T-cell (primary cell): ENCODE measurements around the gene GFY. TPM values are rescaled to one million over a fixed set of nuclear protein-coding genes. Genes with fewer than 3 reads are reported as not detected.

ENCODE experiments used
- ATAC-seq, 4 experiments: fragments of 200-7000 bp in 3 of 4; fragments of 150-1000 bp in 1 of 4; cut with Tn5 transposase; replicated peaks in 1 of 4; 1 replicate in 3 of 4; 2 replicates in 1 of 4; pipeline ENCODE4 v1.10.0; 2021; ENCODE audit warnings: moderate library complexity in 3 of 4, mild to moderate bottlenecking in 2 of 4, moderate number of reproducible peaks in 1 of 4
- CTCF ChIA-PET, 2 donors: fragments of 300-600 bp; sonication (Branson Sonifier 250); formaldehyde crosslinking; loops; one replicate each; lab custom pipeline; 2022; ENCODE audit warnings: antibody characterized with exemption in 2 of 2; lab: Charles Lee
- POLR2A ChIA-PET, 2 donors: fragments of 300-600 bp; sonication (Branson Sonifier 250); formaldehyde crosslinking; loops; one replicate each; lab custom pipeline; 2022; ENCODE audit warnings: antibody characterized with exemption in 2 of 2; lab: Charles Lee
- DNase-seq, 35 experiments: peaks; one replicate each; pipeline versions ENCODE4 v3.0.0 to v3.0.0-alpha.2; 2013 to 2023
- H3K27ac ChIP-seq: one replicate; pipeline ENCODE4 v1.5.1; 2013; ENCODE audit warnings: low read length
- H3K27me3 ChIP-seq, 2 experiments: replicated peaks in 1 of 2; 1 replicate in 1 of 2; 2 replicates in 1 of 2; pipeline versions ENCODE4 v1.6.1 to v1.7.0; 2013; ENCODE audit warnings: low read length in 1 of 2, mixed read lengths in 1 of 2; ENCODE audit not compliant: control insufficient read depth in 2 of 2, insufficient read depth in 2 of 2; ENCODE audit errors: extremely low read depth in 1 of 2
- H3K36me3 ChIP-seq, 2 donors: 1 replicate in 1 of 2; 2 replicates in 1 of 2; pipeline versions ENCODE4 v1.6.1 to v1.7.0; 2013; ENCODE audit warnings: low read length in 1 of 2; ENCODE audit not compliant: control insufficient read depth in 2 of 2, insufficient read depth in 1 of 2; ENCODE audit errors: extremely low read depth in 1 of 2
- H3K4me1 ChIP-seq, 2 experiments: 1 replicate in 1 of 2; 2 replicates in 1 of 2; pipeline versions ENCODE4 v1.6.1 to v1.7.0; 2013; ENCODE audit warnings: low read length in 2 of 2, mixed read lengths in 1 of 2; ENCODE audit not compliant: insufficient read depth in 2 of 2, control insufficient read depth in 1 of 2; ENCODE audit errors: extremely low read depth in 1 of 2
- H3K4me3 ChIP-seq, 2 donors: 1 replicate in 1 of 2; 2 replicates in 1 of 2; pipeline versions ENCODE4 v1.5.1 to v1.7.0; 2013; ENCODE audit warnings: mild to moderate bottlenecking in 2 of 2, low read length in 1 of 2, moderate library complexity in 1 of 2; ENCODE audit not compliant: control insufficient read depth in 1 of 2; ENCODE audit errors: extremely low read depth in 1 of 2
- H3K9me3 ChIP-seq: 2 replicates; pipeline ENCODE4 v1.7.0; 2013
- H3K27ac Mint-ChIP-seq, 2 donors: one replicate each; pipeline ENCODE4 v1.8.0; 2020 to 2021; ENCODE audit warnings: mild to moderate bottlenecking in 2 of 2, mixed read lengths in 2 of 2
- H3K27me3 Mint-ChIP-seq, 2 donors: one replicate each; pipeline ENCODE4 v1.8.0; 2021 to 2022; ENCODE audit warnings: mixed read lengths in 2 of 2
- H3K36me3 Mint-ChIP-seq: one replicate; pipeline ENCODE4 v1.8.0; 2021; ENCODE audit warnings: mixed read lengths
- H3K4me1 Mint-ChIP-seq, 3 donors: one replicate each; pipeline ENCODE4 v1.8.0; 2020 to 2022; ENCODE audit warnings: mixed read lengths in 3 of 3, mild to moderate bottlenecking in 1 of 3
- H3K4me3 Mint-ChIP-seq, 3 donors: one replicate each; pipeline ENCODE4 v1.8.0; 2020 to 2022; ENCODE audit warnings: mild to moderate bottlenecking in 3 of 3, mixed read lengths in 3 of 3, moderate library complexity in 3 of 3
- H3K9me3 Mint-ChIP-seq, 3 donors: one replicate each; pipeline ENCODE4 v1.8.0; 2020 to 2022; ENCODE audit warnings: mixed read lengths in 3 of 3
- WGBS: methylation state at CpG from one replicate; pipeline ENCODE4 v1.1.5; 2013; ENCODE audit warnings: missing lambda C conversion rate; ENCODE audit not compliant: insufficient coverage; 5-methylcytosine and 5-hydroxymethylcytosine counted together
- total RNA-seq, 35 experiments: library from RNA in 6 of 35; stranded (reverse) in 6 of 35; fragments of 120-200 nt in 1 of 35; gene quantifications; one replicate each; pipeline versions ENCODE4 v1.2.1 to v1.2.4 and lab custom pipeline; 2013 to 2026

Gene GFY
- total RNA-seq, 5 donors from 2014 or later (not counting 1 experiment from before 2014, with no cell fraction given) = 0.16 TPM; not detected in 4

- peaks cover 6 to 76% of the 10 kb centered on the region in 2 experiments for H3K27me3 ChIP-seq
- 43% methylated on average over 1 of the region's 5 CpGs for WGBS
- ChIA-PET POLR2A (no interaction called here), CTCF (no interaction called here)
- H3K9me3 ChIP-seq = no peaks in the 10 kb centered on the region
- H3K27ac Mint-ChIP-seq = peak overlapping the region in 1 of 2 donors; percentile 63
- H3K4me3 Mint-ChIP-seq = no peak overlapping the region
- DNase-seq = no peak
- no peaks in the 10 kb centered on the region for H3K9me3 Mint-ChIP-seq
- no peak overlapping the region for H3K27ac ChIP-seq
- peaks cover 8 to 27% of the 10 kb centered on the region in 2 experiments for H3K4me1 ChIP-seq
- H3K4me1 Mint-ChIP-seq = peaks cover 24 to 32% (median 31%) of the 10 kb centered on the region in 3 donors
- H3K36me3 ChIP-seq = no peaks in the 10 kb centered on the region
- H3K27me3 Mint-ChIP-seq = peaks cover 51 to 60% of the 10 kb centered on the region in 2 donors
- no peaks in the 10 kb centered on the region for H3K36me3 Mint-ChIP-seq
- no peak overlapping the region for H3K4me3 ChIP-seq
- ATAC-seq = no peak
Measured at GRCh38 chr19:49418511-49418910, 6.7 kb upstream of the GFY start.

- H3K9me3 ChIP-seq = no peaks in the 10 kb centered on the region
- WGBS = 69% methylated on average over 2 of the region's 2 CpGs
- ChIA-PET CTCF (no interaction called here), POLR2A (no interaction called here)
- Mint-ChIP-seq H3K9me3 (no peaks in the 10 kb centered on the region), H3K4me1 (peaks cover 30 to 38% (median 38%) of the 10 kb centered on the region in 3 donors), H3K27me3 (peaks cover 57 to 66% of the 10 kb centered on the region in 2 donors), H3K4me3 (no peak overlapping the region), H3K27ac (no peak overlapping the region), H3K36me3 (no peaks in the 10 kb centered on the region)
- no peak overlapping the region for H3K4me3 ChIP-seq
- peaks cover 13 to 34% of the 10 kb centered on the region in 2 experiments for H3K4me1 ChIP-seq
- peaks cover 6 to 78% of the 10 kb centered on the region in 2 experiments for H3K27me3 ChIP-seq
- no peak for DNase-seq
- H3K27ac ChIP-seq = no peak overlapping the region
- no peak for ATAC-seq
- H3K36me3 ChIP-seq = no peaks in the 10 kb centered on the region
Measured at GRCh38 chr19:49419173-49419572, 6.0 kb upstream of the GFY start.

GRCh38 chr19:49420227-49420626, 5.0 kb upstream of the GFY start:
- Mint-ChIP-seq H3K9me3 (no peaks in the 10 kb centered on the region), H3K27ac (no peak overlapping the region), H3K27me3 (peaks cover 65 to 75% of the 10 kb centered on the region in 2 donors), H3K4me1 (peaks cover 35 to 47% (median 46%) of the 10 kb centered on the region in 3 donors), H3K36me3 (no peaks in the 10 kb centered on the region), H3K4me3 (peak overlapping the region in 1 of 3 donors; percentile 22)
- Histone ChIP-seq H3K4me1 (peaks cover 13 to 37% of the 10 kb centered on the region in 2 experiments), H3K9me3 (no peaks in the 10 kb centered on the region), H3K4me3 (no peak overlapping the region), H3K27ac (no peak overlapping the region), H3K36me3 (no peaks in the 10 kb centered on the region), H3K27me3 (peaks cover 6 to 85% of the 10 kb centered on the region in 2 experiments)
- DNase-seq = no peak
- ChIA-PET CTCF (interaction anchor here in 1 of 2 donors (0.5 to 1.0 kb wide), 3 partner anchors 14 to 419 kb away, joined by 3 to 5 read pairs (median 3); no protein-coding TSS in a partner anchor), POLR2A (no interaction called here)
- ATAC-seq = no peak
- 100% methylated on average over 2 of the region's 2 CpGs for WGBS

- H3K36me3 ChIP-seq = no peaks in the 10 kb centered on the region
- ATAC-seq (peak in 2 of 4 experiments; percentile 39 to 64), DNase-seq (peak in 5 of 35 experiments; percentile 20 to 54 (median 32))
- H3K4me1 Mint-ChIP-seq = peaks cover 43 to 57% (median 53%) of the 10 kb centered on the region in 3 donors
- no peak overlapping the region for H3K27ac Mint-ChIP-seq
- peak overlapping the region in 1 of 2 donors; percentile 39 for H3K4me3 ChIP-seq
- H3K27me3 ChIP-seq = peaks cover 12 to 94% of the 10 kb centered on the region in 2 experiments
- peaks cover 13 to 42% of the 10 kb centered on the region in 2 experiments for H3K4me1 ChIP-seq
- 10% methylated on average over 37 of the region's 48 CpGs for WGBS
- H3K9me3 ChIP-seq = no peaks in the 10 kb centered on the region
- H3K4me3 Mint-ChIP-seq = peak overlapping the region; percentile 31 to 82 (median 35)
- peaks cover 75 to 83% of the 10 kb centered on the region in 2 donors for H3K27me3 Mint-ChIP-seq
- H3K36me3 Mint-ChIP-seq = no peaks in the 10 kb centered on the region
- CTCF ChIA-PET = interaction anchor here in 1 of 2 donors (0.6 kb wide), 1 partner anchor 420 kb away, joined by 3 read pairs; no protein-coding TSS in a partner anchor
- POLR2A ChIA-PET = no interaction called here
- no peak overlapping the region for H3K27ac ChIP-seq
- no peaks in the 10 kb centered on the region for H3K9me3 Mint-ChIP-seq
Measured at GRCh38 chr19:49421039-49421877, 3.9 kb upstream of the GFY start.

- DNase-seq = no peak
- Mint-ChIP-seq H3K4me3 (peak overlapping the region in 2 of 3 donors; percentile 35 to 82), H3K9me3 (no peaks in the 10 kb centered on the region), H3K4me1 (peaks cover 49 to 63% (median 59%) of the 10 kb centered on the region in 3 donors), H3K27ac (no peak overlapping the region), H3K36me3 (peaks cover 2% of the 10 kb centered on the region), H3K27me3 (peaks cover 81 to 89% of the 10 kb centered on the region in 2 donors)
- Histone ChIP-seq H3K36me3 (no peaks in the 10 kb centered on the region), H3K27me3 (peaks cover 12 to 95% of the 10 kb centered on the region in 2 experiments), H3K27ac (no peak overlapping the region), H3K4me1 (peaks cover 13 to 46% of the 10 kb centered on the region in 2 experiments), H3K4me3 (no peak overlapping the region), H3K9me3 (no peaks in the 10 kb centered on the region)
- ATAC-seq = no peak
- CTCF ChIA-PET = interaction anchor here in 1 of 2 donors (0.5 kb wide), 1 partner anchor 85 kb away, joined by 4 read pairs; no protein-coding TSS in a partner anchor
- POLR2A ChIA-PET = no interaction called here
- 14% methylated on average over 1 of the region's 3 CpGs for WGBS
Measured at GRCh38 chr19:49421878-49422202, 3.3 kb upstream of the GFY start.

DNA sequence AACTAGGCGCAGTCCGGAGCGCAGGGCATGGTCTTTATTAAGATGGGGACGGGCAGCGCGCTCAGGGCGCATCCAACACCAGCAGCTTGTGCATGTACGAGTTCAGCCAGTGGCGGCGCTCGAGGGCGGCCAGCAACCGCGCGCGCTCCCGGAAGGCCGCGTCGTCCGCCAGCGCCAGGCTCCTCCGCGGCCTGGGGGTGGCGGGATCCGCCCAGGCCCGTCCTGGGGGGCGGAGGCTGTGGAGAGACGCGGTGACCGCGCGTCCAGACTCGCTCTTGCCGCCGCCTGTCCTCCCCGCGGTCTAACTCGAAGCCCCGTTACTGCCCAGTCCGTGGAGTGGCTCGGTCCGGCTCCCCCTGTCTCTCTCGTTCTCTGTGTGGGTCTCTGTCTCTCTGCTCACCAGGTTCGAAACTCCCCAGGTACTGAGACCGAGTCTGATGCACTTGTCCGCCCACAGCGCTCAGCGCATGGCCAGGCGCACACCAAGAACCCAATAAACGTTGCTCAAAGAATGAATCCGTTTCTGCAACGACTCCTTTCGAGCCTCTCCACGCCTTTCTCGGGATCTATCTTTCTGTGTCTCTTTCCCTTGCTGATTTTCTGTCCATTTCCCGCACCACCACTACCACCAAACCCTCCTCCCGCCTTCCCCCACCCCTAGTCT, 2.6 kb upstream of the GFY start:
- ATAC-seq (peak; percentile 36 to 50 (median 46)), DNase-seq (peak in 22 of 35 experiments; percentile 22 to 69 (median 42))
- H3K36me3 ChIP-seq = no peaks in the 10 kb centered on the region
- Mint-ChIP-seq H3K36me3 (peaks cover 6% of the 10 kb centered on the region), H3K27ac (peak overlapping the region in 1 of 2 donors; percentile 65), H3K4me3 (peak overlapping the region; percentile 63 to 82 (median 76)), H3K4me1 (peaks cover 52 to 69% (median 64%) of the 10 kb centered on the region in 3 donors), H3K27me3 (peaks cover 87 to 92% of the 10 kb centered on the region in 2 donors), H3K9me3 (no peaks in the 10 kb centered on the region)
- H3K4me1 ChIP-seq = peaks cover 13 to 50% of the 10 kb centered on the region in 2 experiments
- no peaks in the 10 kb centered on the region for H3K9me3 ChIP-seq
- WGBS = 5% methylated on average over 58 of the region's 58 CpGs
- POLR2A ChIA-PET = no interaction called here
- H3K4me3 ChIP-seq = peak overlapping the region; percentile 16 to 74
- no peak overlapping the region for H3K27ac ChIP-seq
- H3K27me3 ChIP-seq = peaks cover 12 to 95% of the 10 kb centered on the region in 2 experiments
- CTCF ChIA-PET = interaction anchor here in 1 of 2 donors (0.5 kb wide), 1 partner anchor 84 kb away, joined by 4 read pairs; no protein-coding TSS in a partner anchor
